Endothelial cell (in vitro differentiated cells): ENCODE data around the gene FOXS1. TPM values are rescaled to one million over a fixed set of nuclear protein-coding genes. Genes with fewer than 3 reads are reported as not detected.

Experiments used
- DNase-seq: peaks from one replicate; pipeline ENCODE4 v3.0.0; 2021; ENCODE audit warnings: low spot score
- H3K27ac Mint-ChIP-seq: one replicate; pipeline ENCODE4 v1.8.0; 2021; ENCODE audit warnings: mixed read lengths, inconsistent platforms; ENCODE audit not compliant: unreplicated experiment
- H3K27me3 Mint-ChIP-seq: one replicate; pipeline ENCODE4 v1.8.0; 2021; ENCODE audit warnings: mild to moderate bottlenecking, moderate library complexity, mixed read lengths, inconsistent platforms; ENCODE audit not compliant: unreplicated experiment
- H3K36me3 Mint-ChIP-seq: one replicate; pipeline ENCODE4 v1.8.0; 2021; ENCODE audit warnings: mild to moderate bottlenecking, low read depth, mixed read lengths, inconsistent platforms; ENCODE audit not compliant: unreplicated experiment
- H3K4me1 Mint-ChIP-seq: one replicate; pipeline ENCODE4 v1.8.0; 2021; ENCODE audit warnings: mild to moderate bottlenecking, mixed read lengths, inconsistent platforms; ENCODE audit not compliant: unreplicated experiment
- H3K4me3 Mint-ChIP-seq: one replicate; pipeline ENCODE4 v1.8.0; 2021; ENCODE audit warnings: mild to moderate bottlenecking, mixed read lengths, inconsistent platforms; ENCODE audit not compliant: unreplicated experiment
- H3K9me3 Mint-ChIP-seq: one replicate; pipeline ENCODE4 v1.8.0; 2021; ENCODE audit warnings: mixed read lengths, inconsistent platforms; ENCODE audit not compliant: unreplicated experiment
- CTCF ChIP-seq: fragments of 200-600 bp; sonication (generic); IDR thresholded peaks from one replicate; pipeline ENCODE4 v1.5.0; 2021; ENCODE audit warnings: antibody characterized with exemption; ENCODE audit not compliant: unreplicated experiment
- total RNA-seq: library from RNA; stranded (reverse); fragmentation: NEBNext Ultra II Directional; extraction: Animal tissue kit (Norgen Biotek cat#: 25700); gene quantifications from one replicate; pipeline ENCODE4 v1.2.1, GENCODE V29; 2021; ENCODE audit not compliant: unreplicated experiment

The FOXS1 gene
- total RNA-seq, 1 donor from 2014 or later = 9.6 TPM

GRCh38 chr20:31836853-31837608 is 8.4 kb downstream of the FOXS1 start:
- DNase-seq = no peak
- no peak overlapping the region for H3K27ac Mint-ChIP-seq

GRCh38 chr20:31835977-31836852 is 9.2 kb downstream of the FOXS1 start:
- no peak for DNase-seq
- Mint-ChIP-seq H3K9me3 (no peaks in the 10 kb centered on the region), H3K27ac (no peak overlapping the region), H3K36me3 (no peaks in the 10 kb centered on the region), H3K4me3 (no peak overlapping the region), H3K4me1 (peaks cover 10% of the 10 kb centered on the region), H3K27me3 (no peaks in the 10 kb centered on the region)
- no peak for TF ChIP-seq CTCF

More at GRCh38 chr20:31836853-31837608, 8.4 kb downstream of the FOXS1 start:
- Mint-ChIP-seq H3K27me3 (no peaks in the 10 kb centered on the region), H3K36me3 (no peaks in the 10 kb centered on the region), H3K4me3 (no peak overlapping the region), H3K4me1 (peaks cover 13% of the 10 kb centered on the region), H3K9me3 (no peaks in the 10 kb centered on the region)
- TF ChIP-seq CTCF = no peak

- Mint-ChIP-seq H3K4me3 (no peak overlapping the region), H3K4me1 (peaks cover 6% of the 10 kb centered on the region), H3K27me3 (peaks cover 2% of the 10 kb centered on the region), H3K36me3 (no peaks in the 10 kb centered on the region), H3K9me3 (no peaks in the 10 kb centered on the region), H3K27ac (no peak overlapping the region)
- no peak for TF ChIP-seq CTCF
- no peak for DNase-seq
Observed at GRCh38 chr20:31835554-31835953, 9.8 kb downstream of the FOXS1 start.

GRCh38 chr20:31833931-31834521 is 11.4 kb downstream of the FOXS1 start:
- Mint-ChIP-seq H3K9me3 (no peaks in the 10 kb centered on the region), H3K4me3 (no peak overlapping the region), H3K27ac (no peak overlapping the region), H3K27me3 (peaks cover 7% of the 10 kb centered on the region), H3K4me1 (peaks cover 20% of the 10 kb centered on the region), H3K36me3 (no peaks in the 10 kb centered on the region)
- DNase-seq = no peak
- TF ChIP-seq CTCF = no peak
